ENCODE measurements around the gene E2F2.

The E2F2 gene

DNA sequence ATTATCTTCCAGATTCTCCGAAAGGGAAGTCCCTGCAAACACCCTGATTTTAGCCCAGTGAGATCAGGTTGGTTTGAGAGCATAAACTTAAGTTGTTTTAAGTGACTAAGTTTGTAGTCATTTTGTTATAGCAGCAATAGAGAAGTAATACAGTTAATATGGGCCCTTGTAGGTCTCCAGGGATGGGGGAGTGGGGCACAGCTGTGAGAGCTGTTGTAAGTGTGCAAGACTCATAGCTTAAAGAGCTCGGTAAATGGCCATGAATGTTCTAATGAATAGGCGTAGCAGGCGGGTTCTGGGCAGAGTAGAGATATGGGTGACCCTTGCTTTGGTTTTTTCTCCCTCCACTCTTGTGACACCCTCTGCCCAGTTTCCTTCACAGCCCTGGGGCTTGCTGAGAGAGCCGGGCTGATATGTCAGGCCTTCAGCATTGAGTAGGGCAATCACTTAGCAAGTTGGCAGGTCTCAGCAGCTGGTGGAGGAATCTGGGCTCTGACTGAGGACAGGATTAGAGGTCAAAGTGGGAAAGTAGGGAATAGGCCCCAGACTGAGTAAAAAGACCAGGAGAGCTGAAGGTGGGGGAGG lies 44.3 kb upstream of the E2F2 start:
- Mint-ChIP-seq H3K9me3 (peaks cover 9% of the 10 kb centered on the region), H3K27me3 (ENCODE audit: low read depth, poor library complexity) (peaks cover 7% of the 10 kb centered on the region), H3K36me3 (ENCODE audit: low read depth) (peaks cover 6% of the 10 kb centered on the region), H3K27ac (no peak overlapping the region), H3K4me3 (no peak overlapping the region), H3K4me1 (peaks cover 67% of the 10 kb centered on the region)
- no peak for DNase-seq
- TF ChIP-seq, protein P1, sequence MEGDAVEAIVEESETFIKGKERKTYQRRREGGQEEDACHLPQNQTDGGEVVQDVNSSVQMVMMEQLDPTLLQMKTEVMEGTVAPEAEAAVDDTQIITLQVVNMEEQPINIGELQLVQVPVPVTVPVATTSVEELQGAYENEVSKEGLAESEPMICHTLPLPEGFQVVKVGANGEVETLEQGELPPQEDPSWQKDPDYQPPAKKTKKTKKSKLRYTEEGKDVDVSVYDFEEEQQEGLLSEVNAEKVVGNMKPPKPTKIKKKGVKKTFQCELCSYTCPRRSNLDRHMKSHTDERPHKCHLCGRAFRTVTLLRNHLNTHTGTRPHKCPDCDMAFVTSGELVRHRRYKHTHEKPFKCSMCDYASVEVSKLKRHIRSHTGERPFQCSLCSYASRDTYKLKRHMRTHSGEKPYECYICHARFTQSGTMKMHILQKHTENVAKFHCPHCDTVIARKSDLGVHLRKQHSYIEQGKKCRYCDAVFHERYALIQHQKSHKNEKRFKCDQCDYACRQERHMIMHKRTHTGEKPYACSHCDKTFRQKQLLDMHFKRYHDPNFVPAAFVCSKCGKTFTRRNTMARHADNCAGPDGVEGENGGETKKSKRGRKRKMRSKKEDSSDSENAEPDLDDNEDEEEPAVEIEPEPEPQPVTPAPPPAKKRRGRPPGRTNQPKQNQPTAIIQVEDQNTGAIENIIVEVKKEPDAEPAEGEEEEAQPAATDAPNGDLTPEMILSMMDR (IDR thresholded peaks at IDR 0.05), result no peak

DNA sequence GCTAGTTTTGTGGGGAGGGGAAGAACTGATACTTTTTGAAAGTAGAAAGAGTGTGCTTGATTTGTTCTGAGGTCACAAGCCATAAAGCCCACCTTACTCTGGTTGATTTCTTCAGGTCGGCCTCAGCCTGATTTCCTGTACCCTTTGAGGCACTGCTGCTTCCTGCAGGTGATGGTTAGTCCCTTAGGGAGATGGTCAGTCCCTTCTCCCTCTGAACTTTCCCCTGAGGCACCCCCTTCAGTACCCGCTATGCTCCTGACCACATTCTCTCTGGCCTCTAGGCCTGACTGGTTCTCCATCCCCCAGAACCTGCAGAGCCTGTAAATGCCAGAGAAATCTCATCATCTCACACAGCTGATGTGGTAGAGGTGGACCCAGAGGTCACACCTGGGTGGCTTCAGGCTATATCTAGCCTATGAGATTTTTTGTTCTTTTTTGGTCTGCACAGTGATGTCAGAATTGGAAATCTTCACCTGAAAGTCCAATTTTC lies 43.3 kb upstream of the E2F2 start:
- TF ChIP-seq, protein P1 (IDR thresholded peaks at IDR 0.05), result no peak
- H3K27ac Mint-ChIP-seq, result no peak overlapping the region
- peaks cover 3% of the 10 kb centered on the region for H3K27me3 Mint-ChIP-seq (ENCODE audit: low read depth, poor library complexity)
- peaks cover 6% of the 10 kb centered on the region for H3K36me3 Mint-ChIP-seq (ENCODE audit: low read depth)
- H3K4me1 Mint-ChIP-seq, result peaks cover 70% of the 10 kb centered on the region
- no peak overlapping the region for H3K4me3 Mint-ChIP-seq
- no peak for DNase-seq
- peaks cover 9% of the 10 kb centered on the region for H3K9me3 Mint-ChIP-seq

DNA sequence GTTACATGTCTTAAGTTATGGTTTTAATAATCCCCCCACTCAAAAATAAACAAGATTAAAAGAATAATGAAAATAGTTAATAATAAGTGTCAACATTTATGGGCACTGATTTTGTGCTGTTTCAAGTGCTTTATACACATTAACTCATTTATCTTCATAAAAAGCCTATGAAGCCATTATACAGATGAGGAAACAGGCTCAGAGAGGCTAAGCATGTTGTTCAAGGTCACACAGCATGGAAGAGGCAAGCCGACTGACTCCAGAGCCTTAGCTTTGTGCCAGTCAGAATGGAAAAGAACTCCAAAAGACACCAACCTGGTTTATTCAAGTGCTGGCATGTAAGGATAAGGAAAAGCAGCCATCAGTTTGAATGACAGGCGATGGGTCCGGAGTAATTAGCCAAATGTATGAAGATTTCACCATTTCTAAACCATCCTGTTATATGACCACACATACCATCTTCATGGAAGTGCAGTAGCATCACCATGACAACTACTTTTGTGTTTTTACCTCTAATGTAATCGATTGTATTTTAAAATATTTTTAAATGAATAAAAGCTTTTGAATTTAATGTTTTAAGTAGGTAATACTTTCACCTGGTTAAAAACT lies 42.6 kb upstream of the E2F2 start:
- no peak overlapping the region for H3K4me3 Mint-ChIP-seq
- H3K36me3 Mint-ChIP-seq (ENCODE audit: low read depth), result peaks cover 6% of the 10 kb centered on the region
- no peak overlapping the region for H3K27ac Mint-ChIP-seq
- H3K4me1 Mint-ChIP-seq, result peaks cover 72% of the 10 kb centered on the region
- DNase-seq, result no peak
- TF ChIP-seq, protein P1 (IDR thresholded peaks at IDR 0.05), result no peak
- peaks cover 9% of the 10 kb centered on the region for H3K9me3 Mint-ChIP-seq
- H3K27me3 Mint-ChIP-seq (ENCODE audit: low read depth, poor library complexity), result peaks cover 3% of the 10 kb centered on the region

DNA sequence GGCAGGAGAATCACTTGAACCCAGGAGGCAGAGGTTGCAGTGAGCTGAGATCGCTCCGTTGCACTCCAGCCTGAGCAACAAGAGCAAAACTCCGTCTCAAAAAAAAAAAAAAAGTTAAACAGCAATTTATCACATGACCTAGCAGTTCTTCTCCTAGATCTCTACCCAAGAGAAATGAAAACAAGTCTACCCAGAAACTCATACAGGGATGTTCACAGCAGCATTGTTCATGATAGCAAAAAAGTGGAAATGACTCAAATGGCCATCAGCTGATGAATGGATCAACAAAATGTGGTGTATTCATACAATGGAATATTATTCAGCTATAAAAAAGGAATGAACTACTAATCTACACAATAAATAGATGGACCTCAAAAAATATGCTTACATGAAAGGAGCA lies 40.4 kb upstream of the E2F2 start:
- no peak overlapping the region for H3K27ac Mint-ChIP-seq
- TF ChIP-seq, protein P1 (IDR thresholded peaks at IDR 0.05), result no peak
- H3K27me3 Mint-ChIP-seq (ENCODE audit: low read depth, poor library complexity), result peaks cover 3% of the 10 kb centered on the region
- peaks cover 6% of the 10 kb centered on the region for H3K36me3 Mint-ChIP-seq (ENCODE audit: low read depth)
- peaks cover 69% of the 10 kb centered on the region for H3K4me1 Mint-ChIP-seq
- no peak overlapping the region for H3K4me3 Mint-ChIP-seq
- H3K9me3 Mint-ChIP-seq, result peaks cover 9% of the 10 kb centered on the region
- DNase-seq, result no peak

DNA sequence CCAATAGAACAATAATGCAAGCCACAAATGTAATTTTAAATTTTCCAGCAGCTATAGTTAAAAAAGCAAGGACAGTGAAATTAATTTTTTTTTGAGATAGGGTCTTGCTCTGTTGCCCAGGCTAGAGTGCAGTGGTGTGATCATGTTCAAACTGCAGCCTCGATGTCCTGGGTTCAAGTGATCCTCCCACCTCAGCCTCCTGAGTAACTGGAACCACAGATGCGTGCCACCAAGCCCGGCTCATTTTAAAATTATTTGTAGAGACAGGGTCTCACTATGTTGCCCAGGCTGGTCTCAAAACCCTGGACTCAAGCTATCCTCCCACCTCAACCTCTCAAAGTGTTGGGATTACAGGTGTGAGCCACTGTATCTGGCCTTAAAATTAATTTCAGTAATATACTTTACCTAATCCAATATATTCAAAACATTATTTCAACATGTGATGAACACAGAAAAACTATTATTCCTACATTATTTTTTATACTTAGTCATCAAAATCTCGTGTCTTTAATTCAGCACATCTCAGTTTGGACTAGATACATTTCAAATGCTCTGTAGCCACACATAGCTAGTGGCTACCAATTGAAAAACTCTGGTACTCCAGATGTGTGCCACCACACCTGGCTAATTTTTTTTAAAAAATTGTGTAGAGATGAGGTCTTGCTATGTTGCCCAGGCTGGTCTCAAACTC lies 39.1 kb upstream of the E2F2 start:
- H3K9me3 Mint-ChIP-seq, result peaks cover 7% of the 10 kb centered on the region
- TF ChIP-seq, protein P1 (IDR thresholded peaks at IDR 0.05), result no peak
- no peak for DNase-seq
- H3K27ac Mint-ChIP-seq, result peak overlapping the region; percentile 99
- peaks cover 6% of the 10 kb centered on the region for H3K36me3 Mint-ChIP-seq (ENCODE audit: low read depth)
- peaks cover 69% of the 10 kb centered on the region for H3K4me1 Mint-ChIP-seq
- peaks cover 3% of the 10 kb centered on the region for H3K27me3 Mint-ChIP-seq (ENCODE audit: low read depth, poor library complexity)
- no peak overlapping the region for H3K4me3 Mint-ChIP-seq
